GM12878 (cell line): ENCODE results near the gene KIF25. TPM values are rescaled to one million over a fixed set of nuclear protein-coding genes. Genes with fewer than 3 reads are reported as not detected.

ENCODE experiments used
- ETV6 ChIP-seq, 2 experiments: fragments of 450-650 bp in 1 of 2; IDR thresholded peaks in 1 of 2; conservative IDR thresholded peaks in 1 of 2; 2 replicates each; pipeline ENCODE4 v1.6.1; 2014; ENCODE audit warnings: antibody characterized with exemption in 1 of 2, borderline replicate concordance in 1 of 2, low read depth in 1 of 2, mild to moderate bottlenecking in 1 of 2, moderate library complexity in 1 of 2
- MEF2B ChIP-seq: fragments of 450-650 bp; IDR thresholded peaks from 2 replicates; pipeline ENCODE4 v1.6.1; 2018; ENCODE audit warnings: mild to moderate bottlenecking, moderate library complexity; ENCODE audit not compliant: partially characterized antibody, poor library complexity, severe bottlenecking
- NFIC ChIP-seq: IDR thresholded peaks from 2 replicates; pipeline ENCODE4 v1.6.1; 2012; ENCODE audit warnings: low read depth, mild to moderate bottlenecking, inconsistent platforms, low read length, moderate library complexity
- SRF ChIP-seq, 2 experiments: IDR thresholded peaks; 2 replicates each; pipeline ENCODE4 v1.6.1; 2011; ENCODE audit warnings: low read depth in 2 of 2, low read length in 2 of 2, mild to moderate bottlenecking in 1 of 2, moderate library complexity in 1 of 2
- STAT1 ChIP-seq: fragments of 450-650 bp; conservative IDR thresholded peaks from 2 replicates; pipeline ENCODE4 v1.6.1; 2014; ENCODE audit warnings: antibody characterized with exemption, mild to moderate bottlenecking
- ZSCAN29 ChIP-seq: fragments of 450-650 bp; IDR thresholded peaks from 2 replicates; pipeline ENCODE4 v1.6.1; 2017; ENCODE audit warnings: mild to moderate bottlenecking, moderate library complexity
- polyA plus RNA-seq, 11 experiments: library from polyadenylated mRNA; depleted of rRNA in 4 of 11; unstranded in 6 of 11; stranded (reverse) in 5 of 11; fragments of >200 nt; fragmentation: Nextera tagmentation in 4 of 11; fragmentation: Illumina TruSeq in 1 of 11; extraction: Ambion mirVana in 4 of 11; extraction: Trizol in 1 of 11; gene quantifications; 1 replicate in 1 of 11; 2 replicates in 10 of 11; pipeline versions ENCODE4 v1.2.1 to v1.2.3, GENCODE V29; 2011 to 2016; ENCODE audit warnings: inconsistent platforms in 2 of 11, missing spikeins in 2 of 11, low read depth in 1 of 11
- total RNA-seq, 4 experiments: library from RNA; depleted of rRNA in 3 of 4; stranded (reverse); fragments of >200 nt in 3 of 4; fragmentation: Illumina TruSeq in 1 of 4; extraction: Trizol in 1 of 4; gene quantifications; 2 replicates each; pipeline versions ENCODE4 v1.2.1 to v1.2.3, GENCODE V29; 2013 to 2021
- TF ChIP-seq, protein P1 (sequence below): fragments of 450-650 bp; IDR thresholded peaks from 2 replicates; pipeline ENCODE4 v1.6.1; 2016; ENCODE audit warnings: mild to moderate bottlenecking, moderate library complexity, borderline replicate concordance
- TF ChIP-seq, protein P2 (sequence below): IDR thresholded peaks from 2 replicates; pipeline ENCODE4 v1.6.1; 2011; ENCODE audit warnings: mild to moderate bottlenecking, low read depth, low read length, moderate library complexity; ENCODE audit not compliant: insufficient replicate concordance
- TF ChIP-seq, protein P3 (sequence below): fragments of 450-650 bp; IDR thresholded peaks from 2 replicates; pipeline ENCODE4 v1.6.1; 2014; ENCODE audit warnings: mild to moderate bottlenecking
- TF ChIP-seq, protein P4 (sequence below): fragments of 450-650 bp; IDR thresholded peaks from 2 replicates; pipeline ENCODE4 v1.6.1; 2017; ENCODE audit warnings: antibody characterized with exemption, mild to moderate bottlenecking, moderate library complexity

KIF25 gene
- total and polyA plus RNA-seq, 10 of the 15 experiments (the other 5 are each of a cell fraction or from before 2014, with no cell fraction given) = not detected

DNA sequence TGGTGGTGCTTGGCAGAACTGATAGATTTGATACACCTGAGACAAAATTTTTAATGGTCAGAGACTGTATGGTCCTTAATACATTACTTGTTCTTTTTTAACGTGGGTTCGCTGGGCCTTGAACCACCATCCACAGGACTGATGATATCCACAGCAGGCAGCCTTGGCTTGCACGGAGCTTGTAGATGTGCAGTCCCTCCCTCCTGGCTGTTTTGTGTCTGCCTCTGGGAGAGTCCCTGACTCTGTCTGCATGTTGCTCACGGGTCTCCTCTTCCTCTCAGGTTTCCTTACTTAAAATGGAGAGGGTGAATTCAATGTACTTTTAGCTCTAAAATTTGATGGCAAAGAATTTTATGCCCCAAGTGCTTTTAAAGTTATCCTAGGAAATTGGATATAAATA lies 17.5 kb downstream of the KIF25 start (continued):
- TF ChIP-seq, protein P1, sequence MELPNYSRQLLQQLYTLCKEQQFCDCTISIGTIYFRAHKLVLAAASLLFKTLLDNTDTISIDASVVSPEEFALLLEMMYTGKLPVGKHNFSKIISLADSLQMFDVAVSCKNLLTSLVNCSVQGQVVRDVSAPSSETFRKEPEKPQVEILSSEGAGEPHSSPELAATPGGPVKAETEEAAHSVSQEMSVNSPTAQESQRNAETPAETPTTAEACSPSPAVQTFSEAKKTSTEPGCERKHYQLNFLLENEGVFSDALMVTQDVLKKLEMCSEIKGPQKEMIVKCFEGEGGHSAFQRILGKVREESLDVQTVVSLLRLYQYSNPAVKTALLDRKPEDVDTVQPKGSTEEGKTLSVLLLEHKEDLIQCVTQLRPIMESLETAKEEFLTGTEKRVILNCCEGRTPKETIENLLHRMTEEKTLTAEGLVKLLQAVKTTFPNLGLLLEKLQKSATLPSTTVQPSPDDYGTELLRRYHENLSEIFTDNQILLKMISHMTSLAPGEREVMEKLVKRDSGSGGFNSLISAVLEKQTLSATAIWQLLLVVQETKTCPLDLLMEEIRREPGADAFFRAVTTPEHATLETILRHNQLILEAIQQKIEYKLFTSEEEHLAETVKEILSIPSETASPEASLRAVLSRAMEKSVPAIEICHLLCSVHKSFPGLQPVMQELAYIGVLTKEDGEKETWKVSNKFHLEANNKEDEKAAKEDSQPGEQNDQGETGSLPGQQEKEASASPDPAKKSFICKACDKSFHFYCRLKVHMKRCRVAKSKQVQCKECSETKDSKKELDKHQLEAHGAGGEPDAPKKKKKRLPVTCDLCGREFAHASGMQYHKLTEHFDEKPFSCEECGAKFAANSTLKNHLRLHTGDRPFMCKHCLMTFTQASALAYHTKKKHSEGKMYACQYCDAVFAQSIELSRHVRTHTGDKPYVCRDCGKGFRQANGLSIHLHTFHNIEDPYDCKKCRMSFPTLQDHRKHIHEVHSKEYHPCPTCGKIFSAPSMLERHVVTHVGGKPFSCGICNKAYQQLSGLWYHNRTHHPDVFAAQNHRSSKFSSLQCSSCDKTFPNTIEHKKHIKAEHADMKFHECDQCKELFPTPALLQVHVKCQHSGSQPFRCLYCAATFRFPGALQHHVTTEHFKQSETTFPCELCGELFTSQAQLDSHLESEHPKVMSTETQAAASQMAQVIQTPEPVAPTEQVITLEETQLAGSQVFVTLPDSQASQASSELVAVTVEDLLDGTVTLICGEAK = no peak
- TF ChIP-seq ZSCAN29 = no peak
- no peak for TF ChIP-seq SRF (IDR thresholded peaks at IDR 0.05; ENCODE audit: low read depth in 2 of 2, low read length in 2 of 2)
- TF ChIP-seq MEF2B = no peak
- TF ChIP-seq, protein P2, sequence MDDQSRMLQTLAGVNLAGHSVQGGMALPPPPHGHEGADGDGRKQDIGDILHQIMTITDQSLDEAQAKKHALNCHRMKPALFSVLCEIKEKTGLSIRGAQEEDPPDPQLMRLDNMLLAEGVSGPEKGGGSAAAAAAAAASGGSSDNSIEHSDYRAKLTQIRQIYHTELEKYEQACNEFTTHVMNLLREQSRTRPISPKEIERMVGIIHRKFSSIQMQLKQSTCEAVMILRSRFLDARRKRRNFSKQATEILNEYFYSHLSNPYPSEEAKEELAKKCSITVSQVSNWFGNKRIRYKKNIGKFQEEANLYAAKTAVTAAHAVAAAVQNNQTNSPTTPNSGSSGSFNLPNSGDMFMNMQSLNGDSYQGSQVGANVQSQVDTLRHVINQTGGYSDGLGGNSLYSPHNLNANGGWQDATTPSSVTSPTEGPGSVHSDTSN = no peak
- no peak for TF ChIP-seq ETV6 (conservative IDR thresholded peaks at IDR 0.05 in 1 of 2, IDR thresholded peaks at IDR 0.05 in 1 of 2; ENCODE audit: borderline replicate concordance in 1 of 2, low read depth in 1 of 2)
- no peak for TF ChIP-seq NFIC
- TF ChIP-seq, protein P3, sequence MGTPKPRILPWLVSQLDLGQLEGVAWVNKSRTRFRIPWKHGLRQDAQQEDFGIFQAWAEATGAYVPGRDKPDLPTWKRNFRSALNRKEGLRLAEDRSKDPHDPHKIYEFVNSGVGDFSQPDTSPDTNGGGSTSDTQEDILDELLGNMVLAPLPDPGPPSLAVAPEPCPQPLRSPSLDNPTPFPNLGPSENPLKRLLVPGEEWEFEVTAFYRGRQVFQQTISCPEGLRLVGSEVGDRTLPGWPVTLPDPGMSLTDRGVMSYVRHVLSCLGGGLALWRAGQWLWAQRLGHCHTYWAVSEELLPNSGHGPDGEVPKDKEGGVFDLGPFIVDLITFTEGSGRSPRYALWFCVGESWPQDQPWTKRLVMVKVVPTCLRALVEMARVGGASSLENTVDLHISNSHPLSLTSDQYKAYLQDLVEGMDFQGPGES = no peak
- TF ChIP-seq STAT1 = no peak
- TF ChIP-seq, protein P4, sequence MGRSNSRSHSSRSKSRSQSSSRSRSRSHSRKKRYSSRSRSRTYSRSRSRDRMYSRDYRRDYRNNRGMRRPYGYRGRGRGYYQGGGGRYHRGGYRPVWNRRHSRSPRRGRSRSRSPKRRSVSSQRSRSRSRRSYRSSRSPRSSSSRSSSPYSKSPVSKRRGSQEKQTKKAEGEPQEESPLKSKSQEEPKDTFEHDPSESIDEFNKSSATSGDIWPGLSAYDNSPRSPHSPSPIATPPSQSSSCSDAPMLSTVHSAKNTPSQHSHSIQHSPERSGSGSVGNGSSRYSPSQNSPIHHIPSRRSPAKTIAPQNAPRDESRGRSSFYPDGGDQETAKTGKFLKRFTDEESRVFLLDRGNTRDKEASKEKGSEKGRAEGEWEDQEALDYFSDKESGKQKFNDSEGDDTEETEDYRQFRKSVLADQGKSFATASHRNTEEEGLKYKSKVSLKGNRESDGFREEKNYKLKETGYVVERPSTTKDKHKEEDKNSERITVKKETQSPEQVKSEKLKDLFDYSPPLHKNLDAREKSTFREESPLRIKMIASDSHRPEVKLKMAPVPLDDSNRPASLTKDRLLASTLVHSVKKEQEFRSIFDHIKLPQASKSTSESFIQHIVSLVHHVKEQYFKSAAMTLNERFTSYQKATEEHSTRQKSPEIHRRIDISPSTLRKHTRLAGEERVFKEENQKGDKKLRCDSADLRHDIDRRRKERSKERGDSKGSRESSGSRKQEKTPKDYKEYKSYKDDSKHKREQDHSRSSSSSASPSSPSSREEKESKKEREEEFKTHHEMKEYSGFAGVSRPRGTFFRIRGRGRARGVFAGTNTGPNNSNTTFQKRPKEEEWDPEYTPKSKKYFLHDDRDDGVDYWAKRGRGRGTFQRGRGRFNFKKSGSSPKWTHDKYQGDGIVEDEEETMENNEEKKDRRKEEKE = no peak
- TF ChIP-seq, all 136 proteins: peak for 0
